HepG2 (cell line): ENCODE results near the gene HERC6. TPM values are rescaled to one million over a fixed set of nuclear protein-coding genes. Genes with fewer than 3 reads are reported as not detected.
"Not testable (repeated sequence)": the region's sequence is repeated elsewhere in the genome, so short reads cannot be mapped to it uniquely, and the experiment has no call there.

Experiments
- ATAC-seq: fragments of 200-7000 bp; cut with Tn5 transposase; 3 replicates; pipeline ENCODE4 v1.9.1; 2020; ENCODE audit warnings: mild to moderate bottlenecking, moderate library complexity
- BruUV-seq: library from RNA; stranded (reverse); fragments of 400-500 nt; replicated peaks from 2 replicates; lab custom pipeline; 2021; lab: Mats Ljungman, UMichigan
- CTCF ChIA-PET: fragments of 300-600 bp; formaldehyde crosslinking; extraction: SDS; loops from one replicate; lab custom pipeline; 2021; ENCODE audit warnings: low total read pairs, inconsistent platforms, low intra/inter-chr PET ratio; lab: Yijun Ruan, JAX
- POLR2A ChIA-PET: fragments of 350-600 bp; sonication (Branson Sonifier 250); formaldehyde crosslinking; loops from one replicate; lab custom pipeline; 2020; ENCODE audit warnings: antibody characterized with exemption, inconsistent platforms; lab: Yijun Ruan, JAX
- DNase-seq: peaks from one replicate; pipeline ENCODE4 v3.0.0-alpha.2; 2015; ENCODE audit warnings: low spot score
- FAIRE-seq: peaks from 3 replicates; lab custom pipeline; 2011; peaks lifted over from hg19 to GRCh38; lab: Jason Lieb, UNC
- H2AFZ ChIP-seq: one replicate; pipeline ENCODE4 v1.6.1; 2011; ENCODE audit warnings: low read length, inconsistent platforms
- H3K27ac ChIP-seq: fragments of 300-600 bp; 3 replicates; pipeline ENCODE4 v1.8.0; 2011; ENCODE audit warnings: mixed run types, mild to moderate bottlenecking, mixed read lengths, low read length, inconsistent platforms; ENCODE audit not compliant: insufficient read depth; ENCODE audit errors: extremely low read length
- H3K27me3 ChIP-seq, 2 experiments: fragments of 200-600 bp in 1 of 2; 2 replicates in 1 of 2; 3 replicates in 1 of 2; pipeline versions ENCODE4 v1.6.0 to v1.8.0; 2011; ENCODE audit warnings: low read length in 2 of 2, mild to moderate bottlenecking in 2 of 2, moderate library complexity in 2 of 2, inconsistent platforms in 1 of 2; ENCODE audit not compliant: insufficient read depth in 2 of 2, control insufficient read depth in 1 of 2
- H3K36me3 ChIP-seq, 2 experiments: fragments of 200-600 bp in 1 of 2; replicated peaks in 1 of 2; 2 replicates in 1 of 2; 3 replicates in 1 of 2; pipeline versions ENCODE4 v1.5.1 to v1.8.0; 2011; ENCODE audit warnings: low read length in 2 of 2, inconsistent platforms in 1 of 2; ENCODE audit not compliant: insufficient read depth in 2 of 2, control insufficient read depth in 1 of 2
- H3K4me1 ChIP-seq: 2 replicates; pipeline ENCODE4 v1.5.1; 2012; ENCODE audit warnings: low read length, inconsistent platforms; ENCODE audit not compliant: insufficient read depth
- H3K4me2 ChIP-seq: 2 replicates; pipeline ENCODE4 v1.6.0; 2011; ENCODE audit warnings: low read depth, low read length, inconsistent platforms
- H3K4me3 ChIP-seq, 3 experiments: fragments of 200-600 bp in 1 of 3; sonication (generic), shearing (Covaris generic) in 1 of 3; replicated peaks in 1 of 3; 2 replicates each; pipeline ENCODE4 v1.5.1; 2011 to 2016; ENCODE audit warnings: low read length in 3 of 3, inconsistent platforms in 2 of 3, low read depth in 2 of 3, mild to moderate bottlenecking in 2 of 3, control low read depth in 1 of 3, mixed read lengths in 1 of 3; ENCODE audit not compliant: insufficient read depth in 1 of 3
- H3K79me2 ChIP-seq: one replicate; pipeline ENCODE4 v1.6.1; 2011; ENCODE audit warnings: low read length, inconsistent platforms; ENCODE audit not compliant: insufficient read depth
- H3K9ac ChIP-seq: 2 replicates; pipeline ENCODE4 v1.6.0; 2011; ENCODE audit warnings: mild to moderate bottlenecking, low read depth, low read length, inconsistent platforms; ENCODE audit not compliant: insufficient read depth
- H3K9me3 ChIP-seq: 2 replicates; pipeline ENCODE4 v1.5.1; 2012; ENCODE audit warnings: mild to moderate bottlenecking, low read length
- H4K20me1 ChIP-seq: 2 replicates; pipeline ENCODE4 v1.6.0; 2011; ENCODE audit warnings: inconsistent platforms, mild to moderate bottlenecking, low read length, moderate library complexity; ENCODE audit not compliant: insufficient read depth
- CAMTA2 ChIP-seq: sonication (generic); formaldehyde crosslinking; IDR thresholded peaks from 2 replicates; pipeline ENCODE4 v1.4.0; 2020; ENCODE audit warnings: mild to moderate bottlenecking, missing genetic modification reagents, borderline replicate concordance
- CTCF ChIP-seq: sonication (generic); formaldehyde crosslinking; IDR thresholded peaks from 2 replicates; pipeline ENCODE4 v1.5.0; 2020; ENCODE audit warnings: mild to moderate bottlenecking, missing genetic modification reagents, moderate library complexity
- NFAT5 ChIP-seq: sonication (generic); formaldehyde crosslinking; IDR thresholded peaks from 2 replicates; pipeline ENCODE4 v1.4.0; 2020; ENCODE audit warnings: missing genetic modification reagents
- SMC3 ChIP-seq: IDR thresholded peaks from 2 replicates; pipeline ENCODE4 v1.6.1; 2011; ENCODE audit warnings: low read length, improper control_type of control experiment
- STAG1 ChIP-seq: sonication (generic); formaldehyde crosslinking; IDR thresholded peaks from 2 replicates; pipeline ENCODE4 v1.4.0; 2020; ENCODE audit warnings: missing genetic modification reagents
- TBL1XR1 ChIP-seq: fragments of 150-350 bp; IDR thresholded peaks from 2 replicates; pipeline ENCODE4 v1.6.1; 2014; ENCODE audit warnings: borderline replicate concordance, low read length; ENCODE audit not compliant: partially characterized antibody
- WGBS: methylation state at CpG from one replicate; pipeline ENCODE4 v1.1.6; 2017; ENCODE audit warnings: low lambda C conversion rate; 5-methylcytosine and 5-hydroxymethylcytosine counted together
- in situ Hi-C: cut with HindIII; loops from 2 replicates; pipeline ENCODE4 v1.10.0; 2017; ENCODE audit warnings: low pct_unique_long_range_greater_than_20kb; ENCODE audit not compliant: extremely low pct_ligation_motif_present
- intact Hi-C: fragments of 100-400 bp; cut with micrococcal nuclease; formaldehyde crosslinking; loops from one replicate; pipeline ENCODE4 v1.10.0; 2022; ENCODE audit not compliant: unreplicated experiment
- polyA plus RNA-seq, 8 experiments: library from polyadenylated mRNA; depleted of rRNA in 3 of 8; stranded (reverse) in 7 of 8; unstranded in 1 of 8; fragments of >200 nt; fragmentation: Illumina TruSeq in 4 of 8; extraction: Trizol in 4 of 8; gene quantifications; 2 replicates each; pipeline versions ENCODE4 v1.2.1 to v1.2.3, GENCODE V29; 2011 to 2016; ENCODE audit warnings: low read depth in 4 of 8, missing spikeins in 1 of 8, mixed read lengths in 1 of 8; ENCODE audit not compliant: insufficient read depth in 1 of 8
- total RNA-seq, 5 experiments: library from RNA; depleted of rRNA; stranded (reverse); fragments of >200 nt; fragmentation: Illumina TruSeq; extraction: Trizol; gene quantifications; 2 replicates each; pipeline ENCODE4 v1.2.3, GENCODE V29; 2016; ENCODE audit warnings: low read depth in 1 of 5

Gene HERC6
- total and polyA plus RNA-seq, 2 of the 13 experiments (the other 11 are each of a cell fraction or from before 2014, with no cell fraction given), result 0.50 to 2.0 TPM

- H3K4me1 ChIP-seq, H3K4me2 ChIP-seq, H3K79me2 ChIP-seq, H3K9ac ChIP-seq, FAIRE-seq, POLR2A ChIA-PET, H3K9me3 ChIP-seq, H4K20me1 ChIP-seq, H3K36me3 ChIP-seq, H3K27ac ChIP-seq, H3K4me3 ChIP-seq, H2AFZ ChIP-seq, H3K27me3 ChIP-seq, BruUV-seq: not testable (repeated sequence)
- ATAC-seq (peak; percentile 49; the same call in 2 of the 3 replicates), DNase-seq (peak; percentile 34)
- intact Hi-C loops, result loop anchor here (1.0 kb wide), 2 partner anchors 146 to 150 kb away; no protein-coding TSS in a partner anchor
- TF ChIP-seq CTCF (CRISPR knock-in tag) (peak; percentile 56), STAG1 (CRISPR knock-in tag) (peak; percentile 52), SMC3 (peak; percentile 25; the same call in 1 of the 2 replicates)
- 59% methylated on average over 7 of the region's 7 CpGs for WGBS
- CTCF ChIA-PET, result interaction anchor here (2.0 kb wide), 1 partner anchor 146 kb away, joined by 12 read pairs; no protein-coding TSS in a partner anchor
- in situ Hi-C loops, result loop anchor here (5.0 kb wide), 1 partner anchor 148 kb away; no protein-coding TSS in a partner anchor
These were observed 9.4 kb upstream of the HERC6 start for GRCh38 chr4:88369180-88369812.

- CTCF ChIA-PET, result no interaction called here
- POLR2A ChIA-PET, result no interaction called here
- H3K4me2 ChIP-seq, result no peak overlapping the region
- intact Hi-C loops (no loop called here), in situ Hi-C loops (no loop called here)
- no peaks in the 10 kb centered on the region for H3K36me3 ChIP-seq
- no peaks in the 10 kb centered on the region for H4K20me1 ChIP-seq
- no peak overlapping the region for H3K4me3 ChIP-seq
- DNase-seq (no peak), FAIRE-seq (no peak), ATAC-seq (no peak)
- H3K79me2 ChIP-seq, result no peaks in the 10 kb centered on the region
- peaks cover 5% of the 10 kb centered on the region; the same call in 1 of the 2 replicates for H3K4me1 ChIP-seq
- no peak overlapping the region for H2AFZ ChIP-seq
- H3K27ac ChIP-seq, result no peak overlapping the region
- no peak overlapping the region for H3K9ac ChIP-seq
- H3K9me3 ChIP-seq, result no peaks in the 10 kb centered on the region
- WGBS, result 72% methylated on average over 4 of the region's 4 CpGs
- no TSS peak for BruUV-seq
- H3K27me3 ChIP-seq, result peaks cover 2 to 7% of the 10 kb centered on the region in 2 experiments; a peak in 3 of 5 replicates
- TF ChIP-seq TBL1XR1 (no peak), CAMTA2 (CRISPR knock-in tag) (no peak), NFAT5 (CRISPR knock-in tag) (no peak)
These were observed 2.5 kb downstream of the HERC6 start for GRCh38 chr4:88381123-88381522.
